Karpas-422 (cell line): Measurements from ENCODE around the gene DCUN1D3. TPM values are rescaled to one million over a fixed set of nuclear protein-coding genes. Genes with fewer than 3 reads are reported as not detected.

Source experiments
- DNase-seq: peaks from one replicate; pipeline ENCODE4 v3.0.0-alpha.2; 2015
- H2AFZ ChIP-seq: fragments of 200-600 bp; sonication (generic); 2 replicates; pipeline ENCODE4 v1.6.1; 2014; ENCODE audit warnings: antibody characterized with exemption, low read length, mixed read lengths
- H3K27ac ChIP-seq: fragments of 200-600 bp; sonication (generic); 2 replicates; pipeline ENCODE4 v1.5.1; 2014; ENCODE audit warnings: mild to moderate bottlenecking, low read length, moderate library complexity
- H3K27me3 ChIP-seq: fragments of 200-600 bp; sonication (generic); 2 replicates; pipeline ENCODE4 v1.6.1; 2014; ENCODE audit warnings: low read length, mixed read lengths
- H3K36me3 ChIP-seq: fragments of 200-600 bp; sonication (generic); 2 replicates; pipeline ENCODE4 v1.6.1; 2014; ENCODE audit warnings: low read length, mixed read lengths; ENCODE audit not compliant: insufficient read depth
- H3K4me1 ChIP-seq: fragments of 200-600 bp; sonication (generic); 2 replicates; pipeline ENCODE4 v1.6.1; 2014; ENCODE audit warnings: mild to moderate bottlenecking, low read length, mixed read lengths
- H3K4me2 ChIP-seq: fragments of 200-600 bp; sonication (generic); 2 replicates; pipeline ENCODE4 v1.6.1; 2014; ENCODE audit warnings: low read length, low read depth, mild to moderate bottlenecking; ENCODE audit not compliant: poor library complexity, severe bottlenecking
- H3K4me3 ChIP-seq: fragments of 200-600 bp; sonication (generic); 2 replicates; pipeline ENCODE4 v1.5.1; 2014; ENCODE audit warnings: mild to moderate bottlenecking, antibody characterized with exemption, low read length, mixed read lengths
- H3K79me2 ChIP-seq: fragments of 200-600 bp; sonication (generic); 2 replicates; pipeline ENCODE4 v1.6.1; 2014; ENCODE audit warnings: mild to moderate bottlenecking, low read length, mixed read lengths
- H3K9ac ChIP-seq: fragments of 200-600 bp; sonication (generic); 2 replicates; pipeline ENCODE4 v1.6.0; 2014; ENCODE audit warnings: low read length
- H3K9me2 ChIP-seq: fragments of 200-600 bp; sonication (generic), shearing (Covaris generic); replicated peaks from 2 replicates; pipeline ENCODE4 v1.6.0; 2014; ENCODE audit warnings: mild to moderate bottlenecking, low read length, moderate library complexity; ENCODE audit not compliant: insufficient read depth
- H3K9me3 ChIP-seq: fragments of 300-700, 200-600 bp; sonication (generic); 2 replicates; pipeline ENCODE4 v1.6.1; 2014; ENCODE audit warnings: low read length, mixed read lengths
- H4K20me1 ChIP-seq: fragments of 200-600 bp; sonication (generic); 2 replicates; pipeline ENCODE4 v1.6.1; 2014; ENCODE audit warnings: mild to moderate bottlenecking, antibody characterized with exemption, low read length, low read depth; ENCODE audit not compliant: insufficient read depth
- total RNA-seq: library from RNA; depleted of rRNA; stranded (reverse); fragments of >200 nt; shearing (Covaris generic); gene quantifications from 2 replicates; pipeline ENCODE4 v1.2.3, GENCODE V29; 2014; ENCODE audit warnings: low replicate concordance

The DCUN1D3 gene
- total RNA-seq, 1 experiment from 2014 or later, result 7.3 TPM

DNA sequence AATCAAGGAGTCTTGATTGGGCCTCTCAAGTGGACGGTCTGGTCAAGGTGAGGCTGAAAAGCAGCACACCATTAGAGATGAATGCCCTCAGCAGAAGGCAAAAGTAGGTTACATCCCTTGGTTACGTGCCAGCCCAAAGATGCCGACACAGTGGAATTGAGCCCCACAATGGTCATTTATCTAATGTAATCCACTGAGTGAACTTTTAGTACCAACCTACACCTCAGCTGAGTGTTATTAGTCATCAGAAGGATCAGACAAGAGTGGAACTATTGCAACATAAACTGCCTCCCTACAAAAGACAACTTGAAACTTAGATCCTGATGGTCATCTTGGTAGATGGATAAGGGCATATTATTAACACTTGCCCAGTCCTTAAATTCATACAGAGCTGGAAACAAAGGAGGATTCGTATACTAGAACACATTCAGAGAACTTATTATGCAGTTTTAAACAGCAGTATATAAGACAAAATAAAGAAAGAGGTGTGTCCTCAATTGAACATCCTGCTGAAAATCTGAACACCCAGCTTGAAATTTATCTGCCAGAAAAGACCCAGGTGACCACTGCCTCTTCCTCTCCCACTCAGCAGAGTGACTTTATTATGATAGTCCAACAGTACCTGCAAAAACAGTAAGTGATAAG, 2.8 kb downstream of the DCUN1D3 start:
- H3K79me2 ChIP-seq, result peaks cover 80% of the 10 kb centered on the region
- peaks cover 13% of the 10 kb centered on the region; the same call in 1 of the 2 replicates for H3K36me3 ChIP-seq
- H3K4me1 ChIP-seq, result peaks cover 35% of the 10 kb centered on the region
- H3K9me2 ChIP-seq, result no peaks in the 10 kb centered on the region
- H2AFZ ChIP-seq, result no peak overlapping the region
- H3K9ac ChIP-seq, result no peak overlapping the region
- no peaks in the 10 kb centered on the region for H3K27me3 ChIP-seq
- H4K20me1 ChIP-seq, result peaks cover 2% of the 10 kb centered on the region; the same call in 1 of the 2 replicates
- H3K27ac ChIP-seq, result no peak overlapping the region
- no peak for DNase-seq
- no peak overlapping the region for H3K4me3 ChIP-seq
- peak overlapping the region; percentile 1 for H3K4me2 ChIP-seq
- no peaks in the 10 kb centered on the region for H3K9me3 ChIP-seq

DNA sequence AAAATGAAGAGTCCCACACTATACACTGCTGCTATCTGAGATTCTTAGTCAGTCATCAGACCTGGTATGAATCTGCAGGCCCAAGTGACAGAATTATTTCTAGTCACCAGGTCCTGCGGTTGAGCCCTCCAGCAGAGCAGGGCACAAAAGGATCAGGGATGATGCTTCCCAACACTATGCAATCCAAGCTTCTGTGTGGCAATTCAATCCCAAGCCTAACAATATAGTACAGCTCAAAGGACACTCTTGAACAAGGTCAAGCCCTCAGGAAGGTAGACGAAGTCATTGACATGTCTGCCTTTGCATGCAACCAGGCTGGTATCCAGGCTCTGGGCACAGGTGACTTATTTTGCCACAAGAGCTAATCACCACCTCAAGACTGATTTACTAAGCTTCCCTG, 5.8 kb downstream of the DCUN1D3 start:
- Histone ChIP-seq H3K27ac (0 out of 2 replicates have a peak overlapping the region, but pooled peaks have one; percentile 6), H3K9me3 (no peaks in the 10 kb centered on the region), H3K9ac (no peak overlapping the region), H3K79me2 (peaks cover 90% of the 10 kb centered on the region), H3K36me3 (peaks cover 11% of the 10 kb centered on the region; the same call in 1 of the 2 replicates), H4K20me1 (no peaks in the 10 kb centered on the region), H3K9me2 (no peaks in the 10 kb centered on the region), H3K27me3 (no peaks in the 10 kb centered on the region), H3K4me2 (no peak overlapping the region), H2AFZ (no peak overlapping the region), H3K4me3 (no peak overlapping the region), H3K4me1 (peaks cover 25% of the 10 kb centered on the region)
- no peak for DNase-seq

DNA sequence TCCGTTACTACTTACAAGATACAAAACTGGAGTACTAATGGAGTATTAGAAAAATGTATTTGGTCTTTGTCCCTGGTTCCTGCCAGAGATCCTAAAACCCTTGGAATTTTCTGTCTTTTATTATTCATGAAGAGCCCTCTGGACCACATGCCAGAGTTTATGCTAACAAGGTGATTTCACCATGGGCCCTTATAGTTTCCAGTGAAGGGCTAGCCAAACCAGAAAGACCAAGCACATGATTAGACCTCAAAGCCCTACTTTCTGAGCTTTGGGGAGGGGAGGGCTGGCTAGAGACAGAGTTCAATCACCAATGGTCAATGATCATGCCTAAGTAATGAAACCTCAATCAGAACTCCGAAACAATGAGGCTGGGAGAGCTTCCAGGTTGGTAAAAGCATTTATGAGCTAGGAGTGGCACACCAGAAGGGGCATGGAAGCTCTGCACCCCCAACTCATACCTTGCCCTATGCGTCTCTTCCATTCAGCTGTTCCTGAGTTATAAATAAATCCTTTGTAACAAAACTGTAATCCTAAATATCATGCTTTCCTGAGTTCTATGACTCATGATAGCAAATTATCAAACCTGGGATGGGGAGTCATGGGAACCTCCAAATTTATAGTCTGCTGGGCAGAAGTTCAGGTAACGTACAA, 10.4 kb downstream of the DCUN1D3 start:
- Histone ChIP-seq H3K4me3 (no peak overlapping the region), H3K9me2 (no peaks in the 10 kb centered on the region), H3K36me3 (no peaks in the 10 kb centered on the region), H2AFZ (no peak overlapping the region), H3K27ac (no peak overlapping the region), H3K4me1 (peaks cover 5% of the 10 kb centered on the region), H3K9ac (no peak overlapping the region), H3K79me2 (peaks cover 78% of the 10 kb centered on the region), H3K4me2 (no peak overlapping the region), H4K20me1 (no peaks in the 10 kb centered on the region), H3K9me3 (no peaks in the 10 kb centered on the region), H3K27me3 (no peaks in the 10 kb centered on the region)
- no peak for DNase-seq

DNA sequence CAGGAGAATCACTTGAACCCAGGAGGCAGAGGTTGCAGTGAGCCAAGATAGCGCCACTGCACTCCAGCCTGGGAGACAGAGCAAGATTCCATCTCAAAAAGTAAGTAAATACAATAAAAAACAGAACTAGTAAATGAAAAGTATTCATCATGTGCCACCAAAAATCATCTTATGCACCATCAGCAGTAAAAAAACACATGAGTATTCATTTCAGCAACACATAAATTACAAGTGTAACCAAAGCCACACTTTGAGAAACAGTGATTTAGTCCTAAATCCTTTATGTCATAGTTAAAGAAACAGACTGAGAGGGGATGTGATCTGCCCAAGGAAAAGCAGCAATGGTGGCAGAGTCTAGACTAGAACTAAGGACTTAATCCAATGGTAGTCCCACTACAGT, 13.0 kb downstream of the DCUN1D3 start:
- H3K79me2 ChIP-seq, result peaks cover 71% of the 10 kb centered on the region
- H4K20me1 ChIP-seq, result no peaks in the 10 kb centered on the region
- H3K9me3 ChIP-seq, result no peaks in the 10 kb centered on the region
- H3K27me3 ChIP-seq, result no peaks in the 10 kb centered on the region
- H3K9ac ChIP-seq, result no peak overlapping the region
- peaks cover 6% of the 10 kb centered on the region for H3K4me1 ChIP-seq
- H3K4me2 ChIP-seq, result no peak overlapping the region
- no peak overlapping the region for H3K4me3 ChIP-seq
- no peaks in the 10 kb centered on the region for H3K36me3 ChIP-seq
- no peak overlapping the region for H3K27ac ChIP-seq
- H2AFZ ChIP-seq, result no peak overlapping the region
- H3K9me2 ChIP-seq, result no peaks in the 10 kb centered on the region
- no peak for DNase-seq

DNA sequence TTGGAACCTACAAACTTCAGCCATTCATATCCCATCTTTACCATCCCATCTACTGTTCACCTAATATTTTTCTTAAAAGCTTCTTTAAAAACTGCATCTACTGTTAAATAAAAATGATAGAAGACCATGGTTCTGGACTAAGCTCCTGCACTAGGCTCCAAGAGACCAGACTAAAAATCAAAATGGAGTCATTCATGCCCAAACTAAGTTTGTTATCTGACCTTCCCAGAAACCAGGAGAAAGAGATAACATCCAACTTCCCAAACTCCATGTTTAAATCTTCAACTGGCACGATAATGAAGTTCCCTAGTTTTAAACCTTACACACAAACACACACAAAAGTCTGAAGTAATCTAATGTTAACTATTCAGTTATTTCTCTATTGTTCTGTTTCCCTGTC, 13.8 kb downstream of the DCUN1D3 start:
- no peak overlapping the region for H3K4me3 ChIP-seq
- H3K9me3 ChIP-seq, result no peaks in the 10 kb centered on the region
- H3K9me2 ChIP-seq, result no peaks in the 10 kb centered on the region
- no peaks in the 10 kb centered on the region for H3K36me3 ChIP-seq
- no peaks in the 10 kb centered on the region for H4K20me1 ChIP-seq
- H3K27me3 ChIP-seq, result no peaks in the 10 kb centered on the region
- no peak overlapping the region for H2AFZ ChIP-seq
- H3K79me2 ChIP-seq, result peaks cover 65% of the 10 kb centered on the region
- H3K4me1 ChIP-seq, result peaks cover 6% of the 10 kb centered on the region
- no peak for DNase-seq
- no peak overlapping the region for H3K9ac ChIP-seq
- H3K4me2 ChIP-seq, result no peak overlapping the region
- H3K27ac ChIP-seq, result no peak overlapping the region

DNA sequence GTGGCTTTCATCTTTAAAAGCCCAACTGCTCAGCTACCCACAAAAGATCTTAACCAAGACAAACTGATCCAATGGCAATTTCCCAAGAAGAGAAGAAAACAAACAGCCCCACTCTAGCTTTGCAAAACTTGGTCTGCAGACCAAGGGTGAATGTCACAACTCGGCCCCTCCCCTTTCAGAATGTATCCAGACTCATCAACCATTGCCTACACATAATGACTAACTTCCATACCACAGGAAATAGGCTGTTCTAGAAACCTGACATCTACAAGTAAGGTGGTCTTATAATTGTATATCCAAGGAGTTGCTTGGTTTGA, 16.0 kb downstream of the DCUN1D3 start:
- Histone ChIP-seq H3K4me1 (peaks cover 12% of the 10 kb centered on the region), H4K20me1 (no peaks in the 10 kb centered on the region), H3K9ac (no peak overlapping the region), H3K4me2 (no peak overlapping the region), H3K9me2 (no peaks in the 10 kb centered on the region), H3K27ac (no peak overlapping the region), H3K9me3 (no peaks in the 10 kb centered on the region), H3K36me3 (no peaks in the 10 kb centered on the region), H3K4me3 (no peak overlapping the region), H2AFZ (no peak overlapping the region), H3K79me2 (peaks cover 70% of the 10 kb centered on the region), H3K27me3 (no peaks in the 10 kb centered on the region)
- DNase-seq, result no peak

DNA sequence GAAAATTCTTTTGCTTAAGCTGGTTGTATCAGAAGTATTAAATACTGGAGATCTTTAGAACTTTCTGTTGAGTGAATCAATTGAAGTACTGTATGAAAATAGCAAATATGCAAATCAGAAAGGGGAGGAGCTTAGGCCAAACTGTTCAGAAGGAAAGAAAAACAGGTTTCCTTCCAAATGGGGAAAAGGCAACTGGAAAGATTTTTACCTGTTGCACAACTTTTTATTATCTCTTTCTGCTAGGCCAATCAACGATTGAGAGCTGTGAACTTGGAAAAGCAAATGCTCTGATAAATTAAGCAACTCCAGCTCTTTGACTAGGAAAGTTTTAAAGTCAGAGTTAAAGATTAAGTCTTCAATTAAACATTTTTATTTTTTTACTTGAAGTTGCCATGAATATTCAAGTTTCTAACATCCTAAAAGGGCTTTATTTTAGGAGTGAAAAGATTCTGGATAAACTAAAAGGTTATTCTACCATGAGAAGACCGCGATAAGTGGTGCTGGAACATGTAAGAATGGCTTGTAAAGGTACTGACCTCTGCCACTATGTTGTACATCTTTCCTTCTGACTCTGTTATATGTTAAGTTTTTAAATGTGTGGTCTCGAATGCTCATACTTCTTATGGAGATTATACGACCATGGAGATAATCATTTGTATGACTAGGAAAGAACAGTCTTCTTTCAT, 16.5 kb downstream of the DCUN1D3 start:
- Histone ChIP-seq H3K4me2 (no peak overlapping the region), H4K20me1 (no peaks in the 10 kb centered on the region), H3K79me2 (peaks cover 75% of the 10 kb centered on the region), H3K9me2 (no peaks in the 10 kb centered on the region), H3K9ac (no peak overlapping the region), H3K27ac (no peak overlapping the region), H3K4me1 (peaks cover 15% of the 10 kb centered on the region), H3K36me3 (no peaks in the 10 kb centered on the region), H2AFZ (no peak overlapping the region), H3K9me3 (no peaks in the 10 kb centered on the region), H3K4me3 (no peak overlapping the region), H3K27me3 (no peaks in the 10 kb centered on the region)
- no peak for DNase-seq

DNA sequence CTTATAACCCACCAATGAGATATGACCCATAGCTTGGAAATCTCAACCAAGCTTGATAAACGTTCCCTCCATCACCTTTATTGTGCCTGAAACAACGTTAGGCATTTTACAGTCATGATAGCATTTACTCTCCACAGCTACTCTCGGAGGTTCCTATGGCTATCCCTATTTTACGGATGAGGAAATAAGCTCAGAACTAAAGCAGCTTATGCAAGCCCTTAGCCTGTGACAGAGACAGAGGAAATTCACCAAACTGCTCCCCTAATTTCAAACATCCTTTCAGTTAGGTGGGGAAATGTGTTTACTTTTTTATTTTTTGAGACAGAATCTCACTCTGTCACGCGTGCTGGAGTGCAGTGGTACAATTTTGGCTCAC, 18.7 kb downstream of the DCUN1D3 start:
- H3K79me2 ChIP-seq, result peaks cover 77% of the 10 kb centered on the region

More for the DNA sequence above, 18.7 kb downstream of the DCUN1D3 start:
- Histone ChIP-seq H3K9me3 (no peaks in the 10 kb centered on the region), H3K4me1 (peaks cover 15% of the 10 kb centered on the region), H3K9me2 (no peaks in the 10 kb centered on the region), H3K9ac (no peak overlapping the region), H3K27me3 (no peaks in the 10 kb centered on the region), H3K4me3 (no peak overlapping the region), H3K27ac (no peak overlapping the region), H2AFZ (no peak overlapping the region), H3K36me3 (no peaks in the 10 kb centered on the region), H3K4me2 (no peak overlapping the region), H4K20me1 (no peaks in the 10 kb centered on the region)
- no peak for DNase-seq
